VCaP (cell line): ENCODE measurements around the gene SLC34A1.

Experiments
- H3K27ac ChIP-seq: fragments of 450-650 bp; 2 replicates; pipeline ENCODE4 v1.5.1; 2017
- TF ChIP-seq, protein P1 (sequence below): fragments of 450-650 bp; conservative IDR thresholded peaks from 2 replicates; pipeline ENCODE4 v1.5.1; 2017; ENCODE audit warnings: mild to moderate bottlenecking, moderate library complexity

The SLC34A1 gene

DNA sequence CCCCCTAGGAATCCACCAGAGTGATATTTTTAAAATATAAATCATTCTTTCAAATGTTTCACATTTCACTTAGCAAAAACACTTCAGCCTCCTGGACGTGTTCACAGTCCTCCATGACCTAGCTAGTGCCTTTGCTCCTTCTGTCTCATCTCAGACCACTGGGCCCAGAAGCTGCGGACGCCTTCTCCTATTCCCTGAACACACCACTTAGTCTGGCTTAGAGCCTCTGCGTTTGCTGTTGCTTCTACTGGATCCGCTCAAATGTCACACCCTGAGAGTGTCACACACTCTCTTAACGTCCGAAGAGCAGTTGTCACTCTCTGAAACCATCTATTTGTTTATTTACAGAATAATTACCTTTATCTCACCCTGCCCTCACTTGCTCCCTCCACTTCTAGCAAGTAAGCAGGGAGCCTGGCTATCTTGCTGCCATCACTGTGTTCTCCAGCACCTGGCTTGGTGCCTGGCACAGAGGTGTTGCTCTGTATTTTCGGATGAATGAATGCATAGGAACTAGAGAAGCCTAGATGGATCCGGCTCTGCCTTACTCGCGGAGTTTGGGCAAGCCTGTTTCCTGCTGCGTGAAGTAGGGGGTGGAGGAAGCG is 41.1 kb downstream of the SLC34A1 start:
- TF ChIP-seq, protein P1, sequence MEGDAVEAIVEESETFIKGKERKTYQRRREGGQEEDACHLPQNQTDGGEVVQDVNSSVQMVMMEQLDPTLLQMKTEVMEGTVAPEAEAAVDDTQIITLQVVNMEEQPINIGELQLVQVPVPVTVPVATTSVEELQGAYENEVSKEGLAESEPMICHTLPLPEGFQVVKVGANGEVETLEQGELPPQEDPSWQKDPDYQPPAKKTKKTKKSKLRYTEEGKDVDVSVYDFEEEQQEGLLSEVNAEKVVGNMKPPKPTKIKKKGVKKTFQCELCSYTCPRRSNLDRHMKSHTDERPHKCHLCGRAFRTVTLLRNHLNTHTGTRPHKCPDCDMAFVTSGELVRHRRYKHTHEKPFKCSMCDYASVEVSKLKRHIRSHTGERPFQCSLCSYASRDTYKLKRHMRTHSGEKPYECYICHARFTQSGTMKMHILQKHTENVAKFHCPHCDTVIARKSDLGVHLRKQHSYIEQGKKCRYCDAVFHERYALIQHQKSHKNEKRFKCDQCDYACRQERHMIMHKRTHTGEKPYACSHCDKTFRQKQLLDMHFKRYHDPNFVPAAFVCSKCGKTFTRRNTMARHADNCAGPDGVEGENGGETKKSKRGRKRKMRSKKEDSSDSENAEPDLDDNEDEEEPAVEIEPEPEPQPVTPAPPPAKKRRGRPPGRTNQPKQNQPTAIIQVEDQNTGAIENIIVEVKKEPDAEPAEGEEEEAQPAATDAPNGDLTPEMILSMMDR, result no peak
- H3K27ac ChIP-seq, result peak overlapping the region; percentile 95

DNA sequence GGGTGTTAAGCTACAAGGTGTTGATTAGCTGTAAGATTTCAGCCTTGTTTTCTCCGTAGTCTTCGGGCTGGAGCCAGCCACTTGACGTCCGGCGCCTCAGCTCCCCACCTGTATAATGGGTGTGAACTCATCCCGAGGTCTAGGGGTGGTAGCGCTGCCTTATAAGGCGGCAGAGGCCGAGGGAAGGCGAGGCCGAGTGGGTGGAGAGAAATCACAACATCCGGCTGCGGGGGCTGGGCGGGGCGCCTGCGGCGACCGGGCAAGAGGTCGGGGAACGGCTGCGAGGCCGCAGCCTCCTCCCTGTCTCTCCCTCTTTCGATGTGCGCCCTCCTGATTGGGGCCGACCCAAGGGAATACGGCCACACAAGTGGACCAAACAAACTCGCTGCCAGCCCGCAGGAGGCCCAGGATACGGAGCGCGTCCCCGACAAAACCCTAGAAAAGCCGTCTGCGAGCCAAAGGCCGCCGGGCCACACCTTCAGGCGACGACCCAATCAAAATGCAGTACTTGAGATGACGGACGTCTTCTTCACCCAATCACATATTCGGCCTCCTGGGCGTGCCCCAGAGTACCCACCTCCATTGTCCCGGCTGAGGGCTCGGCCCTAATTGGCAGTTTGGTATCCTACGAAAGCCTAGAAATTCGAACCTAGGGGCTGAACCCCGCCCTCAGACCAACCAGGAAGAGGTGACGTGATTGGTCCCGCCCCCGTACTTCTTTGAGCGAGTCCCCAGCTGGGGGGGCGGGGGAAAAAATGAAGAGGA is 41.7 kb downstream of the SLC34A1 start:
- peak overlapping the region; percentile 95 for H3K27ac ChIP-seq
- TF ChIP-seq, protein P1, result no peak

DNA sequence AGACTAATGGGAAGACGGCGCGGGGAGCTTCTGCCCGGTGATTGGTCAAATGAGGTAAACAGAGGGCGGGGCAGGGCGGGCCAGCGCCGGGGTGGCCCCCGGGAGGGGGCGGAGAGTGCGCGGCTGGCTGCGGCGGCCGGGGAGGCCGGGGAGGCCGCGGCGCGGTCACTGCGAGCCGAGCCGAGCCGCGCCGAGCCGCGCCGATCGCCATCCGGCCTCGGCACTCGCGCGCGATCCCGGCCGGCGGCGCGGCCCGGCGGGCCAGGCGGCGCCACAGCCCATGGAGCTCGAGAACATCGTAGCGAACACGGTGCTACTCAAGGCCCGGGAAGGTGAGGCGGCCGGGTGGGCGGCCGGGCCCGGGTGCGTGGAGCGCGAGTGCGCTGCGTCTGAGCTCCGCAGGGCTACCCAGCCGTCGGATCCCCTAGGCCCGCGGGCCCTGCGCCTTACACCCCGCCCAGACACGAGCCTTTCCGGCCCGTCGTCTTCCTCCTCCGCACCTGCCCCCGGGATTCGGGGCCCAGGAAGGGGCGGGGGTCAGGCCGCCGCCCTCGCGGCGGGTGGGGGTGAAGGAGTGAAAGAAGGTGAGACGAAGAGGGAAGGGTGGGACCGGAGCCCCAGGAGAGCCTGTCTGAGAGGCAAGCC is 42.5 kb downstream of the SLC34A1 start, which contains the start of gene GRK6:
TSS of gene GRK6 (plus strand) at position 111 of the 645 bp plus-strand sequence. CDS start at position 281, 170 bp downstream.
- TF ChIP-seq, protein P1, result no peak
- peak within 1 kb of the TSS; percentile 95 for H3K27ac ChIP-seq

DNA sequence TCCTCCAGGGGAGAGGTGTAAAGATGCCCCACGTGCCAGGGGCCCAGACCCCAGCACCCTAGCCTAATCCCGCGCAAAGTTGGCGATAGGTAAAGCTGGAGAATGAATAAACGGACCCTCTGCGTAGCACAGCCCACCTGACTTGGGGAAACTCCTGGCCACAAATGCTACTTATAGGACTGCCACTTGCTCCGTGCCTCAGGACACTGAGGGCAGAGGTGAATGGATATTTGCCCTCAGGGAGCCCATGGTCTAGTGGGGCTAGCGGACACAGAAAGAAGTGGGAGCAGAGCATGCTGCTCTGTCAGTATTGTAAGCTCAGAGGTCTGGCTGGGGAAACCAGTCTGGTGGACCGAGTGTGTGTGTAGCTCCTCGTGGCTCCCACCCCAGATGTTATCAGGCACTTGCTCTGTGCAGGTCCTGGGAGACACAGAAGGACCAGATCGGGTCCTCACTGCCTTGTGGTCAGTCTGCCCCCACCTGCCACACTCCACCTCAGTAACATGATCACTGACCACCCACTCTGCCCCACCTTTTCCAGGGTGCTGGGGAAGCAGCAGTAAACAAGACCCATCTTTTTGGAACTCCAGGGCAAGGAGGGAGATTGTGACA is 43.1 kb downstream of the SLC34A1 start:
- peak overlapping the region; percentile 95 for H3K27ac ChIP-seq
- TF ChIP-seq, protein P1, result no peak

DNA sequence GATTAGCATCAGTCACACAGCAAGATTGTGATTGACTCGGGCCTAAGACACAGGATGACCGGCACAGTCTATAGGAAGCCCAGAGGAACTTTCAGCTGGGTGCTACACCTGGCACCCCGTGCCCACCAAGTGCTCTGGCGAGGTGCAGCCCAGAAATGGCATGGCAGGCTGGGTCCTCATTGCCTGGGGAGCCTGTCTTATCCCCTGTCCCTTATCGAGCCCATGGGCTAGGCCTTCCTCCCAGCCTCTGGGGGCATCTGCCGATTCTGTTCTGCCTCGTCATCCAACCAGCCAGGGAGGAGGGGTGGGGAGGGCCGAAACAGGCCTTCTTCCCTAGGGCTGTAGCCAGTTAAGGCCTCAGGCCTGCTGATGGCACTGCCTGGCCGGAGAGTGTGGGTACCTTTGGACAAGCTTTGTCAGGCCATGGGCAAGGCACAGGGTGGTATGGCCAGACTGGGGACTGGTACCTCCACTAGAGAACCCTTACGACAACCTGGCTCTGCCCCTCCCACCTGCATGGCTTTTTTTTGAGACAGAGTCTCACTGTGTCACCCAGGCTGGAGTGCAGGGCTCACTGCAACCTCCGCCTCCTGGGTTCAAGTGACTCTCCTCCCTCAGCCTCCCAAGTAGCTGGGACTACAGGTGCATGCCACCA is 43.8 kb downstream of the SLC34A1 start:
- TF ChIP-seq, protein P1, result no peak
- peak overlapping the region; percentile 95 for H3K27ac ChIP-seq

DNA sequence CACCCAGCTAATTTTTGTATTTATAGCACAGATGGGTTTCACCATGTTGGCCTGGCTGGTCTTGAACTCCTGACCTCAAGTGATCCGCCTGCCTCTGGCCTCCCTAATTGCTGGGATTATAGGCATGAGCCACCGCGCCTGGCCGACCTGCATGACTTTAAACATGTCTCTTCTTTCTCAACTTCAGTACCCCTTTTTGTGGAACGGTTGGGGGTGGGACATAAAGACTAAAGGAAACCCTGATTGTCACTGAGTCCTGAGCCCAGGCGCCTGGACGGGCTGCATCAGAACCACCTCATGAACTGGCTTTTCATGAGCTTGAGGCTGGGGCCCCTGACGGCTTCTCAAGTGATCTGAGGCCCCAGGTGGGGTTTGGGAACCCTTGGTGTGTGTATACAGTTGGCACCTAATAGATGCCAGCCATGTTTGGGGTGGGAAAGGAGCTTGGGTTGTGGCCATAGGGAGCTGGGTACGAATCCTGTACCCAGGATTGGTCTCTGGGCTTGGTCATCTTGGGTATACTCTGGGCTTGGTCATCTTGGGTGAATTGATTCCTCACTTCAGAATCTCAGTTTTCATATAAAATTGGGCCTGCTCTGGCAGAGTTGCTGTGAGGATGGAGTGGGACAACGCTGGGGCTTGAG is 44.5 kb downstream of the SLC34A1 start:
- H3K27ac ChIP-seq, result peak overlapping the region; percentile 95; the same call in 1 of the 2 replicates
- TF ChIP-seq, protein P1, result no peak
